Adrenal gland (tissue), 5 donors: ENCODE results near the gene MEX3A.

Experiments
- POLR2A ChIP-seq, 2 donors: fragments of 450-650 bp; IDR thresholded peaks; one replicate each; pipeline ENCODE4 v1.6.1; 2017; ENCODE audit warnings: antibody characterized with exemption in 2 of 2, mild to moderate bottlenecking in 2 of 2, moderate library complexity in 1 of 2
- TF ChIP-seq, protein P1 (sequence below), 6 experiments: fragments of 450-650 bp in 4 of 6; fragments of 200-600 bp in 2 of 6; sonication (generic) in 1 of 6; IDR thresholded peaks; 1 replicate in 5 of 6; 2 replicates in 1 of 6; pipeline versions ENCODE4 v1.5.1 to v1.8.0; 2016 to 2021; ENCODE audit warnings: antibody characterized with exemption in 6 of 6, mild to moderate bottlenecking in 2 of 6, moderate library complexity in 1 of 6
- donor health status: DM: no; HTN: no; CAD: no.

DNA sequence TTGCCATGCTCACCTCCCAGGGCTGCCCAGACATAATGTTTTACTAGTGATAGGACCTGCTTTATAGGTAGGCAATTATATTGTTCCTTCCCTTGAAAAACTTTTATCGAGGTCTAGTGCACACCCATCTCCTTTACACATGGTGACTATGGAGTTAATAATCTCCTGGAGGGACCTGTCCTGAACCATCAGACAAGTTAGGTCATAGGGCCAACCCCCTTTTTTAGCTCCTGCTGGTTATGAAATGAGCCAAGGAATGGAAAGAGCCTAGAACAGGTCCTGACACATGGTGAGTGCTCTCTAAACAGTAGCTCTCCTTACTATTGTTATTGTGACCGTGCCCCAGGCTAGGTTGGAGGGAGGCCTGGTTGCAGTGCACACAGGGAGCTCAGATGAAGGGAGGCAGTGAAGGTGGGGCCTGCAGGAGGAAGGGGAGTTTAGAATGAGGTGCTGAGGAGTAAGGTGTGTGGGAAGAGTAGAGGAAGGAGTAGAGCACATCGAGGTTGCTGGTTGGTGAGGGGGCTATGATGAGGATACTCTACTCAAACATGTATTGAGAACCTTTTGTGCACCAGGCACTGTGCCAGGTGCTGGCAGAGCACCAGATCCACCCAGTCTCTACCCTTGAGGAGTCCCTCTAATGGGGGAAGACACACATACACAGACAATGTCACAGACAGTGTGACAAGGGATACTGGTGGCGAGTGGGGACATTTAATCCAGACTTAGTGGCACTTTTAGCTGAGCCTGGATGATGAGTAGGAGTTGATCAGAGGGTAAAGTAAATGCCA is 18.1 kb upstream of the MEX3A start:
- TF ChIP-seq, protein P1, sequence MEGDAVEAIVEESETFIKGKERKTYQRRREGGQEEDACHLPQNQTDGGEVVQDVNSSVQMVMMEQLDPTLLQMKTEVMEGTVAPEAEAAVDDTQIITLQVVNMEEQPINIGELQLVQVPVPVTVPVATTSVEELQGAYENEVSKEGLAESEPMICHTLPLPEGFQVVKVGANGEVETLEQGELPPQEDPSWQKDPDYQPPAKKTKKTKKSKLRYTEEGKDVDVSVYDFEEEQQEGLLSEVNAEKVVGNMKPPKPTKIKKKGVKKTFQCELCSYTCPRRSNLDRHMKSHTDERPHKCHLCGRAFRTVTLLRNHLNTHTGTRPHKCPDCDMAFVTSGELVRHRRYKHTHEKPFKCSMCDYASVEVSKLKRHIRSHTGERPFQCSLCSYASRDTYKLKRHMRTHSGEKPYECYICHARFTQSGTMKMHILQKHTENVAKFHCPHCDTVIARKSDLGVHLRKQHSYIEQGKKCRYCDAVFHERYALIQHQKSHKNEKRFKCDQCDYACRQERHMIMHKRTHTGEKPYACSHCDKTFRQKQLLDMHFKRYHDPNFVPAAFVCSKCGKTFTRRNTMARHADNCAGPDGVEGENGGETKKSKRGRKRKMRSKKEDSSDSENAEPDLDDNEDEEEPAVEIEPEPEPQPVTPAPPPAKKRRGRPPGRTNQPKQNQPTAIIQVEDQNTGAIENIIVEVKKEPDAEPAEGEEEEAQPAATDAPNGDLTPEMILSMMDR (IDR thresholded peaks at IDR 0.05), result no peak
- TF ChIP-seq POLR2A (IDR thresholded peaks at IDR 0.05), result no peak
